Measurements from ENCODE around the gene EPHA10. TPM values are rescaled to one million over a fixed set of nuclear protein-coding genes. Genes with fewer than 3 reads are reported as not detected.
A peak's percentile ranks its signal among the peaks of the same experiment; 100 is the strongest.

EPHA10 gene
- total RNA-seq, 1 donor = not detected

DNA sequence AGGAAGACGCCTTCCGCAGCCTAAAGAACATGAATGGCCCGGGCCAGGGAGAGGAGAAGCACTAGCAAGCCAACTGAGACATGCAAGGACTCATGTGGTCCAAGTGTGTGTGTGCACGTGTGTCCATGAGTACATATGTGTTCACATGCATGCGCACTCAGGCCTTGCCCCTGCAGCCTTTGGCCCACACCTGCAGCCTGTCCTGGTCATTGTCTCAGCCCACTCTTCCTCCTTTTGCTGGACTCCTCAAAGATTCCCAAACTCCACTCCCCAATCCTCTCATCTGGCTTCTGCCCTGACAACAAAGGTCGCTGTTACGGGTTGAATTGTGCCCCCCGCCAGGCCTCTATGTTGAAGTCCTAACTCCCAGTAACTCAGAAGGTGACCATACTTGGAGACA is 50.7 kb downstream of the EPHA10 start:
- TF ChIP-seq, protein P1, sequence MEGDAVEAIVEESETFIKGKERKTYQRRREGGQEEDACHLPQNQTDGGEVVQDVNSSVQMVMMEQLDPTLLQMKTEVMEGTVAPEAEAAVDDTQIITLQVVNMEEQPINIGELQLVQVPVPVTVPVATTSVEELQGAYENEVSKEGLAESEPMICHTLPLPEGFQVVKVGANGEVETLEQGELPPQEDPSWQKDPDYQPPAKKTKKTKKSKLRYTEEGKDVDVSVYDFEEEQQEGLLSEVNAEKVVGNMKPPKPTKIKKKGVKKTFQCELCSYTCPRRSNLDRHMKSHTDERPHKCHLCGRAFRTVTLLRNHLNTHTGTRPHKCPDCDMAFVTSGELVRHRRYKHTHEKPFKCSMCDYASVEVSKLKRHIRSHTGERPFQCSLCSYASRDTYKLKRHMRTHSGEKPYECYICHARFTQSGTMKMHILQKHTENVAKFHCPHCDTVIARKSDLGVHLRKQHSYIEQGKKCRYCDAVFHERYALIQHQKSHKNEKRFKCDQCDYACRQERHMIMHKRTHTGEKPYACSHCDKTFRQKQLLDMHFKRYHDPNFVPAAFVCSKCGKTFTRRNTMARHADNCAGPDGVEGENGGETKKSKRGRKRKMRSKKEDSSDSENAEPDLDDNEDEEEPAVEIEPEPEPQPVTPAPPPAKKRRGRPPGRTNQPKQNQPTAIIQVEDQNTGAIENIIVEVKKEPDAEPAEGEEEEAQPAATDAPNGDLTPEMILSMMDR (IDR thresholded peaks at IDR 0.05; ENCODE audit: insufficient read depth, low read depth, low read length) = no peak
- DNase-seq (ENCODE audit: low read depth) = no peak
- no peak overlapping the region for H3K4me3 ChIP-seq (ENCODE audit: low read depth, low read length)

DNA sequence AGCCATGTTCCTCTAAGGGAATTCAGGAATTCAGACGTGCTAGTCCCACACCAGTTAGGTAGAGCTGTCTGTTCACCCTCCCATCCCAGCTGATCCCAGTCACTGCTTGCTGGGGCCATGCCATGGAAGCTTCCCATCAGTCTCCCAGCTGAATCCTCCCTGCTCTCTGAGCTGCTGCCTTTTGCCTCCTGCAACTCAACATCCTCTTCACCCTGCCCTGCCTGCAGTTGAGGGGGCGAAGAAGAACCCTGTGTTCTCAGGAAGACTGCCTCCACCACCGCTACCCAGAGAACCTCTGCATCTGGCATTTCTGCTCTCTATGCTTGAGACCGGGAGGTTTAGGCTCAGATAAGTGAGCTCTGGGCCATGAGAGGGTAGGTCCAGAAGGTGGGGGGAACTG is 56.4 kb downstream of the EPHA10 start:
- TF ChIP-seq, protein P1 (IDR thresholded peaks at IDR 0.05; ENCODE audit: insufficient read depth, low read depth, low read length) = no peak
- DNase-seq (ENCODE audit: low read depth) = no peak
- no peak overlapping the region for H3K4me3 ChIP-seq (ENCODE audit: low read depth, low read length)

DNA sequence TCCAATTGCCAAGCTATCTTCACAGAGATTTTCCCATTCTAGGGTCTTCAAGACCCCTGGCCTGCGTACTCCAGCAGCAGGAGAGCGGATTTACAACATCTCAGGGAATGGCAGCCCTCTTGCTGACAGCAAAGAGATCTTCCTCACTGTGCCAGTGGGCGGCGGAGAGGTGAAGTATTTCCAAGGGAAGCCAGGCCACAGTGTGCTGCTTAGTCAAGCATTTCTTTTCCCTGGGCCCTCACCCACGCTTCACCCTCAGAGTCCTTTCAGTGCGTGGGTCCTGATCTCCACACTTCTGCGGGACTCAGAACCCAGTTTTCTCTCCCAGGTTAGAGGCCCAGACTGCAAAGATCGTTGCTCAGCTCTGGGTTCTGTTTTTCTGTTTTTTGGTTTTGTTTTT is 59.5 kb downstream of the EPHA10 start:
- no peak for DNase-seq (ENCODE audit: low read depth)
- no peak overlapping the region for H3K4me3 ChIP-seq (ENCODE audit: low read depth, low read length)
- TF ChIP-seq, protein P1 (IDR thresholded peaks at IDR 0.05; ENCODE audit: insufficient read depth, low read depth, low read length) = no peak

DNA sequence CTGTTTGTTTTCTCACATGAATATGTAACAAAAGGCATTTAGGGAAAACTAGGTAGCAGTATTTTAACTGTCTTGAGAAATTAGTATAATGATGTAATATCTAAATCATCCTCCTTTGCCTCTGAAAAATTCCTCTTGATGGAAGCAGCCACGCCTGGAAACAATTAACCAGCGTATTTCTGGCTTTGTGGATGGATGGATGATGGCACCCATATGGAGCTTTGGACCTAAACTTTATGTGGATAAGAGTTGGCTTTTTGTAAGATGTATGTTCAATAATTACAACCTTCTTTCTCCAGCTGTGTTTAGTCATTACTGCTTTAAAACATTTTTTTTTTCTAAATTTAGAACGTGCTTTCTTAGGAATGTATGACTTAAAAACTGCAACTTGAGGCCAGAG is 60.0 kb downstream of the EPHA10 start:
- DNase-seq (ENCODE audit: low read depth) = peak; percentile 19
- no peak overlapping the region for H3K4me3 ChIP-seq (ENCODE audit: low read depth, low read length)
- TF ChIP-seq, protein P1 (IDR thresholded peaks at IDR 0.05; ENCODE audit: insufficient read depth, low read depth, low read length) = no peak

DNA sequence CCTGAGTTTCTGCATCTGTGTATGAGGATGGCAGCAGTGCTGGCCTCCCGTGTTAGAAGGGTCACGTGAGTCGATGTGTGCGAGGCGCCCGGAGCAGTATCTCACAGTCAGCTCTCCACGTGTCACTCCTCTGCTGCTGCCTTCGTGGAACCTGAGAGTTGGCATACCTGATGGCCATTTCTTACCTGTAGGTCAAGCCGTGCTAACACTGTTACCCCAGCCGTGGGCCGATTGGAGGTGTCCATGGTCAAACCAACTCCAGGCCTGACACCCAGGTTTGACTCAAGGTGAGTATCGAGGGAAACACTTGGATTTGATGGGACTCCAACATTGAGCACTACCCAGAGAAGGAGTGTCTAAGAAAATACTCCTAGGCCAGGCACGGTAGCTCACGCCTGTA is 61.9 kb downstream of the EPHA10 start:
- no peak for DNase-seq (ENCODE audit: low read depth)
- no peak overlapping the region for H3K4me3 ChIP-seq (ENCODE audit: low read depth, low read length)
- TF ChIP-seq, protein P1 (IDR thresholded peaks at IDR 0.05; ENCODE audit: insufficient read depth, low read depth, low read length) = no peak

DNA sequence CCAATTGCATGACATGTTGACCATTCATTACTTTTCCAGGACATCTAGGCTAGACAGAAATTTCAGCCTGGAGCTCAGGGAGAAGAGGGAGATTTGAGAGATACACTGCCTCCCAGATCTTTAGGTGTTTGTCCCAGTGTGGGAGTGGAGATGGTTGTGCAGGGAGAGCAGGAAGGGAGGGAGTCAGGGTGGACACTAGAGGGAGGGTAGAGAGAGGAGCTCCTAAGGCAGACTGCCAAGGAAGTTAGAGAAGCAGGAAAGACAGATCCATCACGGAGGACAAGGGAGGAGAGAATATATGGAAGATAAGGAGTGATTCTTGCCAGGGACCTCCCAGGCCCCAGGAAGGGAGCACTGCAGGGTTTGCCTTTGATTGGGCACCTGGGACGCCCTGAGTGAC is 63.9 kb downstream of the EPHA10 start:
- H3K4me3 ChIP-seq (ENCODE audit: low read depth, low read length) = no peak overlapping the region
- no peak for DNase-seq (ENCODE audit: low read depth)
- TF ChIP-seq, protein P1 (IDR thresholded peaks at IDR 0.05; ENCODE audit: insufficient read depth, low read depth, low read length) = no peak

DNA sequence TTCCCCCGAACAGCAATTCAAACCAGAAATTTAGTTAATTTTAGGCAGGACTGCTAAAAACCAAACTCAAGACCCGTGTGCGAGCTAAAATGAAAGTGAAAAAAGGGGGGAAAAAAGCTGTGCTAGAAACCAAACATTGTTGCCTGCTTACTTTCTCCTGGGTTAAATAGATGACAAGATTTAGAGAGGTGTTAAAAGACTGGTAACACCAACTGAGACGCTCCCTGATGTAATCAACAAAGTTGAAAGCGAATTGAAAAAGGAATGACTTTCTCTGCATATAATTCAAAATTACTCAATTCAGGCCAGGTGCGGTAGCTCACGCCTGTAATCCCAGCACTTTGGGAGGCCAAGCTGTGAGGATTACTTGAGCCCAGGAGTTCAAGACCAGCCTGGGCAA is 65.8 kb downstream of the EPHA10 start:
- H3K4me3 ChIP-seq (ENCODE audit: low read depth, low read length) = no peak overlapping the region
- TF ChIP-seq, protein P1 (IDR thresholded peaks at IDR 0.05; ENCODE audit: insufficient read depth, low read depth, low read length) = no peak
- no peak for DNase-seq (ENCODE audit: low read depth)
